Endothelial cell of umbilical vein (primary cell): ENCODE data around the gene PPP4C. TPM values are rescaled to one million over a fixed set of nuclear protein-coding genes. Genes with fewer than 3 reads are reported as not detected.

Experiments
- BruUV-seq: library from RNA; stranded (reverse); fragments of 400-500 nt; replicated peaks from 2 replicates; lab custom pipeline; 2021; lab: Mats Ljungman, UMichigan
- CTCF ChIA-PET: fragments of 300-600, 350-600 bp; sonication (Branson Sonifier 250); formaldehyde crosslinking; loops from one replicate; lab custom pipeline; 2021; ENCODE audit warnings: antibody characterized with exemption, inconsistent platforms; lab: Charles Lee
- POLR2A ChIA-PET: fragments of 300-600, 350-600 bp; sonication (Branson Sonifier 250); formaldehyde crosslinking; loops from one replicate; lab custom pipeline; 2021; ENCODE audit warnings: antibody characterized with exemption, inconsistent platforms; lab: Charles Lee
- DNase-seq: peaks from one replicate; pipeline ENCODE4 v3.0.0-alpha.2; 2011; ENCODE audit warnings: low read depth, low spot score
- FAIRE-seq: peaks from 2 replicates; lab custom pipeline; 2011; peaks lifted over from hg19 to GRCh38; lab: Jason Lieb, UNC
- H2AFZ ChIP-seq: 2 replicates; pipeline ENCODE4 v1.6.0; 2012; ENCODE audit warnings: low read depth, low read length, control low read depth, inconsistent platforms
- H3K27ac ChIP-seq: 2 replicates; pipeline ENCODE4 v1.5.1; 2011; ENCODE audit warnings: low read depth, mild to moderate bottlenecking, control low read depth, low read length, moderate library complexity; ENCODE audit not compliant: insufficient read depth
- H3K27me3 ChIP-seq, 2 experiments: 2 replicates each; pipeline versions ENCODE4 v1.6.0 to v1.6.1; 2011; ENCODE audit warnings: low read length in 2 of 2, mixed read lengths in 1 of 2; ENCODE audit not compliant: control insufficient read depth in 2 of 2, insufficient read depth in 2 of 2
- H3K36me3 ChIP-seq, 2 experiments: 2 replicates in 1 of 2; 3 replicates in 1 of 2; pipeline ENCODE4 v1.5.1; 2011; ENCODE audit warnings: low read length in 2 of 2, mild to moderate bottlenecking in 1 of 2, moderate library complexity in 1 of 2; ENCODE audit not compliant: control insufficient read depth in 2 of 2, insufficient read depth in 2 of 2; ENCODE audit errors: extremely low read depth in 1 of 2
- H3K4me1 ChIP-seq: 3 replicates; pipeline ENCODE4 v1.5.1; 2011; ENCODE audit warnings: mild to moderate bottlenecking, low read length; ENCODE audit not compliant: control insufficient read depth, insufficient read depth; ENCODE audit errors: extremely low read depth
- H3K4me2 ChIP-seq: 2 replicates; pipeline ENCODE4 v1.6.1; 2011; ENCODE audit warnings: low read length, control low read depth, mixed read lengths; ENCODE audit not compliant: insufficient read depth
- H3K4me3 ChIP-seq, 3 experiments: fragments of 200-600 bp in 1 of 3; sonication (generic), shearing (Covaris generic) in 1 of 3; replicated peaks in 1 of 3; 2 replicates each; pipeline ENCODE4 v1.5.1; 2011 to 2016; ENCODE audit warnings: control low read depth in 3 of 3, low read length in 3 of 3, mild to moderate bottlenecking in 2 of 3, inconsistent platforms in 1 of 3, low read depth in 1 of 3, moderate library complexity in 1 of 3; ENCODE audit not compliant: insufficient read depth in 1 of 3
- H3K79me2 ChIP-seq: 2 replicates; pipeline ENCODE4 v1.6.0; 2012; ENCODE audit warnings: low read length, inconsistent platforms; ENCODE audit not compliant: control insufficient read depth, insufficient read depth
- H3K9ac ChIP-seq: replicated peaks from 2 replicates; pipeline ENCODE3; 2011; ENCODE audit warnings: low read length, control low read depth; ENCODE audit not compliant: insufficient read depth; ENCODE audit errors: extremely low read depth
- H3K9me1 ChIP-seq: replicated peaks from 3 replicates; pipeline ENCODE4 v1.6.0; 2011; ENCODE audit warnings: mild to moderate bottlenecking, low read length; ENCODE audit not compliant: control insufficient read depth, insufficient read depth; ENCODE audit errors: extremely low read depth
- H3K9me3 ChIP-seq: replicated peaks from 2 replicates; pipeline ENCODE4 v1.5.1; 2012; ENCODE audit warnings: low read length, inconsistent platforms; ENCODE audit not compliant: control insufficient read depth, insufficient read depth
- H4K20me1 ChIP-seq: replicated peaks from 2 replicates; pipeline ENCODE3; 2011; ENCODE audit warnings: mild to moderate bottlenecking, low read length; ENCODE audit not compliant: control insufficient read depth, insufficient read depth; ENCODE audit errors: extremely low read depth
- EZH2 ChIP-seq: IDR thresholded peaks from 2 replicates; pipeline ENCODE4 v1.6.1; 2012; ENCODE audit warnings: borderline replicate concordance, low read depth, mild to moderate bottlenecking, moderate library complexity, low read length, inconsistent platforms; ENCODE audit not compliant: severe bottlenecking
- FOS ChIP-seq: IDR thresholded peaks from 2 replicates; pipeline ENCODE4 v1.6.1; 2011; ENCODE audit warnings: mild to moderate bottlenecking, low read length, moderate library complexity, borderline replicate concordance; ENCODE audit not compliant: insufficient read depth
- GATA2 ChIP-seq: IDR thresholded peaks from 2 replicates; pipeline ENCODE4 v1.7.0; 2011; ENCODE audit warnings: low read depth, mild to moderate bottlenecking, moderate library complexity, mixed read lengths, low read length; ENCODE audit not compliant: insufficient read length, insufficient read depth
- JUN ChIP-seq: IDR thresholded peaks from 2 replicates; pipeline ENCODE4 v1.6.1; 2011; ENCODE audit warnings: borderline replicate concordance, low read depth; ENCODE audit not compliant: insufficient read length, insufficient read depth
- MYC ChIP-seq: IDR thresholded peaks from one replicate; pipeline ENCODE4 v1.6.1; 2011; ENCODE audit warnings: mild to moderate bottlenecking, low read depth, low read length
- POLR2A ChIP-seq: IDR thresholded peaks from 2 replicates; pipeline ENCODE4 v1.6.1; 2012; ENCODE audit warnings: low read depth, mild to moderate bottlenecking, control low read depth, low read length
- POLR2AphosphoS5 ChIP-seq: IDR thresholded peaks from 2 replicates; pipeline ENCODE4 v1.6.1; 2012; ENCODE audit warnings: low read depth, mild to moderate bottlenecking, control low read depth, low read length, moderate library complexity; ENCODE audit not compliant: insufficient read depth
- dilution Hi-C: fragments of 300-500 bp; cut with MboI; formaldehyde crosslinking; loops from one replicate; pipeline ENCODE4 v1.15.0; 2019; ENCODE audit warnings: low sequenced_read_pairs; ENCODE audit not compliant: extremely low pct_ligation_motif_present
- intact Hi-C: fragments of 100-400 bp; cut with micrococcal nuclease; formaldehyde crosslinking; loops from one replicate; pipeline ENCODE4 v1.10.0; 2022
- polyA plus RNA-seq, 4 experiments: library from polyadenylated mRNA; depleted of rRNA in 3 of 4; stranded (reverse) in 3 of 4; unstranded in 1 of 4; fragments of >200 nt; gene quantifications; 2 replicates each; pipeline versions ENCODE4 v1.2.1 to v1.2.3, GENCODE V29; 2011 to 2012; ENCODE audit warnings: missing spikeins in 1 of 4
- total RNA-seq: library from RNA; stranded (reverse); gene quantifications from 2 replicates; pipeline ENCODE4 v1.2.3, GENCODE V29; 2021
- TF ChIP-seq, protein P1 (sequence below): IDR thresholded peaks from 2 replicates; pipeline ENCODE4 v1.6.1; 2011; ENCODE audit not compliant: insufficient read depth, insufficient read length
- TF ChIP-seq, protein P2 (sequence below), 2 donors: IDR thresholded peaks; 1 replicate in 1 of 2; 2 replicates in 1 of 2; pipeline ENCODE4 v1.5.1; 2011; ENCODE audit warnings: low read length in 2 of 2, mild to moderate bottlenecking in 2 of 2, moderate library complexity in 2 of 2, control low read depth in 1 of 2, inconsistent platforms in 1 of 2, low read depth in 1 of 2; ENCODE audit not compliant: insufficient read depth in 1 of 2; ENCODE audit errors: extremely low read depth in 1 of 2

The PPP4C gene
- total and polyA plus RNA-seq, 2 donors (not counting 3 experiments of a cell fraction or from before 2014, with no cell fraction given) = 167 to 327 TPM

DNA sequence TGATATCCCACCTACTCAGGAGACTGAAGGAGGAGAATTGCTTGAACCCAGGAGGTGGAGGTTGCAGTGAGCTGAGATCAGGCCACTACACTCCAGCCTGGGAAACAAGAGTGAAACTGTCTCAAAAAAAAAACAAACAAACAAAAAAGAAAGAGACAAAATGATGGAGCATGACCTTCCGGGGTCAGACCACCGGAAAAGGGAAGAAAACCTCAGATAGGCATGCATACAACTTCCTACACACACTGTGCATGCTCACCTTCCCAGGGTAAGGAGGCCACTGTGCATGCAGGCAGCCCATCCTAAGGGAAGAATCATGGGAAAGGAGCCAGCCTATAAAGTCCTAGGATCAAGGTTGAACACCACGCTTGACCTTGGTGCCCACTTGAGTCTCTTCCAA, 56.8 kb downstream of the PPP4C start:
- H3K4me3 ChIP-seq = no peak overlapping the region
- H3K4me2 ChIP-seq = no peak overlapping the region
- intact Hi-C loops (no loop called here), dilution Hi-C loops (no loop called here)
- no peaks in the 10 kb centered on the region for H3K9me1 ChIP-seq
- no peak overlapping the region for H3K9ac ChIP-seq
- H3K9me3 ChIP-seq = no peaks in the 10 kb centered on the region
- no peak overlapping the region for H3K27ac ChIP-seq
- H3K27me3 ChIP-seq = no peaks in the 10 kb centered on the region
- no peak overlapping the region for H2AFZ ChIP-seq
- no peaks in the 10 kb centered on the region for H4K20me1 ChIP-seq
- DNase-seq (no peak), FAIRE-seq (no peak)
- ChIA-PET CTCF (no interaction called here), POLR2A (no interaction called here)
- no peaks in the 10 kb centered on the region for H3K4me1 ChIP-seq
- no TSS peak for BruUV-seq
- no peak for TF ChIP-seq JUN
- TF ChIP-seq MYC = no peak
- TF ChIP-seq, protein P1, sequence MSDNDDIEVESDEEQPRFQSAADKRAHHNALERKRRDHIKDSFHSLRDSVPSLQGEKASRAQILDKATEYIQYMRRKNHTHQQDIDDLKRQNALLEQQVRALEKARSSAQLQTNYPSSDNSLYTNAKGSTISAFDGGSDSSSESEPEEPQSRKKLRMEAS = no peak
- TF ChIP-seq EZH2 = no peak
- TF ChIP-seq FOS = no peak
- TF ChIP-seq, protein P2, sequence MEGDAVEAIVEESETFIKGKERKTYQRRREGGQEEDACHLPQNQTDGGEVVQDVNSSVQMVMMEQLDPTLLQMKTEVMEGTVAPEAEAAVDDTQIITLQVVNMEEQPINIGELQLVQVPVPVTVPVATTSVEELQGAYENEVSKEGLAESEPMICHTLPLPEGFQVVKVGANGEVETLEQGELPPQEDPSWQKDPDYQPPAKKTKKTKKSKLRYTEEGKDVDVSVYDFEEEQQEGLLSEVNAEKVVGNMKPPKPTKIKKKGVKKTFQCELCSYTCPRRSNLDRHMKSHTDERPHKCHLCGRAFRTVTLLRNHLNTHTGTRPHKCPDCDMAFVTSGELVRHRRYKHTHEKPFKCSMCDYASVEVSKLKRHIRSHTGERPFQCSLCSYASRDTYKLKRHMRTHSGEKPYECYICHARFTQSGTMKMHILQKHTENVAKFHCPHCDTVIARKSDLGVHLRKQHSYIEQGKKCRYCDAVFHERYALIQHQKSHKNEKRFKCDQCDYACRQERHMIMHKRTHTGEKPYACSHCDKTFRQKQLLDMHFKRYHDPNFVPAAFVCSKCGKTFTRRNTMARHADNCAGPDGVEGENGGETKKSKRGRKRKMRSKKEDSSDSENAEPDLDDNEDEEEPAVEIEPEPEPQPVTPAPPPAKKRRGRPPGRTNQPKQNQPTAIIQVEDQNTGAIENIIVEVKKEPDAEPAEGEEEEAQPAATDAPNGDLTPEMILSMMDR (IDR thresholded peaks at IDR 0.05; ENCODE audit: extremely low read depth in 1 of 2, insufficient read depth in 1 of 2, low read depth in 1 of 2, low read length in 2 of 2) = no peak
- TF ChIP-seq GATA2 = no peak
- TF ChIP-seq POLR2A = no peak
- TF ChIP-seq POLR2AphosphoS5 = no peak
- H3K36me3 ChIP-seq = no peaks in the 10 kb centered on the region
- H3K79me2 ChIP-seq = no peaks in the 10 kb centered on the region

Other genes with a start within 250 kb of the PPP4C start
- 67.3 and 68.7 TPM in 2 replicates for gene CDIPT, start 212.8 kb upstream of the PPP4C start, total RNA-seq
- 161 and 179 TPM in 2 replicates for gene CDIPT, start 212.8 kb upstream of the PPP4C start, polyA plus RNA-seq
- gene SEZ6L2, start 176.4 kb upstream of the PPP4C start, total RNA-seq = 2.4 and 2.5 TPM in 2 replicates
- gene SEZ6L2, start 176.4 kb upstream of the PPP4C start, polyA plus RNA-seq = 4.5 and 5.6 TPM in 2 replicates
- gene ASPHD1, start 175.5 kb upstream of the PPP4C start, total RNA-seq = 0.88 and 1.2 TPM in 2 replicates
- 0.90 and 1.1 TPM in 2 replicates for gene ASPHD1, start 175.5 kb upstream of the PPP4C start, polyA plus RNA-seq
- 21.0 and 24.2 TPM in 2 replicates for gene KCTD13, start 149.8 kb upstream of the PPP4C start, total RNA-seq
- 22.6 and 25.0 TPM in 2 replicates for gene KCTD13, start 149.8 kb upstream of the PPP4C start, polyA plus RNA-seq
- 99.4 and 110 TPM in 2 replicates for gene TMEM219, start 113.9 kb upstream of the PPP4C start, total RNA-seq
- 182 and 201 TPM in 2 replicates for gene TMEM219, start 113.9 kb upstream of the PPP4C start, polyA plus RNA-seq
- gene TAOK2, start 102.1 kb upstream of the PPP4C start, total RNA-seq = 112 and 114 TPM in 2 replicates
- gene TAOK2, start 102.1 kb upstream of the PPP4C start, polyA plus RNA-seq = 52.8 and 57.5 TPM in 2 replicates
- gene HIRIP3, start 80.4 kb upstream of the PPP4C start, total RNA-seq = 8.6 and 8.7 TPM in 2 replicates
- 6.7 and 7.2 TPM in 2 replicates for gene HIRIP3, start 80.4 kb upstream of the PPP4C start, polyA plus RNA-seq
- gene INO80E, start 79.8 kb upstream of the PPP4C start, total RNA-seq = 76.4 and 84.1 TPM in 2 replicates
- gene INO80E, start 79.8 kb upstream of the PPP4C start, polyA plus RNA-seq = 41.7 and 42.7 TPM in 2 replicates
- gene DOC2A, start 65.0 kb upstream of the PPP4C start, total RNA-seq = 0.58 and 0.60 TPM in 2 replicates
- gene DOC2A, start 65.0 kb upstream of the PPP4C start, polyA plus RNA-seq = 0.63 and 1.1 TPM in 2 replicates
- not detected in 2 replicates for gene C16orf92, start 52.8 kb upstream of the PPP4C start, total RNA-seq
- not detected in 2 replicates for gene C16orf92, start 52.8 kb upstream of the PPP4C start, polyA plus RNA-seq
- 0.86 and 0.99 TPM in 2 replicates for gene TLCD3B, start 44.7 kb upstream of the PPP4C start, total RNA-seq
- gene TLCD3B, start 44.7 kb upstream of the PPP4C start, polyA plus RNA-seq = 0.37 and 0.59 TPM in 2 replicates
- gene ALDOA, start 10.2 kb upstream of the PPP4C start, total RNA-seq = 1,029 and 1,114 TPM in 2 replicates
- gene ALDOA, start 10.2 kb upstream of the PPP4C start, polyA plus RNA-seq = 871 and 972 TPM in 2 replicates
- 0.42 and 0.60 TPM in 2 replicates for gene TBX6, start 15.9 kb downstream of the PPP4C start, total RNA-seq
- gene TBX6, start 15.9 kb downstream of the PPP4C start, polyA plus RNA-seq = 0.30 and 0.40 TPM in 2 replicates
- gene YPEL3, start 20.2 kb downstream of the PPP4C start, total RNA-seq = 46.1 and 47.6 TPM in 2 replicates
- 78.0 and 89.7 TPM in 2 replicates for gene YPEL3, start 20.2 kb downstream of the PPP4C start, polyA plus RNA-seq
- 17.9 and 18.6 TPM in 2 replicates for gene GDPD3, start 37.5 kb downstream of the PPP4C start, total RNA-seq
- gene GDPD3, start 37.5 kb downstream of the PPP4C start, polyA plus RNA-seq = 7.8 and 8.0 TPM in 2 replicates
- 138 and 143 TPM in 2 replicates for gene MAPK3, start 47.2 kb downstream of the PPP4C start, total RNA-seq
- gene MAPK3, start 47.2 kb downstream of the PPP4C start, polyA plus RNA-seq = 294 and 337 TPM in 2 replicates
- gene CORO1A, start 107.6 kb downstream of the PPP4C start, total RNA-seq = 6.1 and 6.6 TPM in 2 replicates
- gene CORO1A, start 107.6 kb downstream of the PPP4C start, polyA plus RNA-seq = 4.7 and 6.4 TPM in 2 replicates
- 161 and 173 TPM in 2 replicates for gene BOLA2B, start 117.7 kb downstream of the PPP4C start, total RNA-seq
- gene BOLA2B, start 117.7 kb downstream of the PPP4C start, polyA plus RNA-seq = 310 and 354 TPM in 2 replicates
- gene SLX1A, start 117.9 kb downstream of the PPP4C start, total RNA-seq = 30.9 and 77.9 TPM in 2 replicates
- 28.9 and 29.8 TPM in 2 replicates for gene SLX1A, start 117.9 kb downstream of the PPP4C start, polyA plus RNA-seq
- gene SULT1A3, start 123.3 kb downstream of the PPP4C start, total RNA-seq = 12.2 and 18.1 TPM in 2 replicates
- 4.8 and 5.1 TPM in 2 replicates for gene SULT1A3, start 123.3 kb downstream of the PPP4C start, polyA plus RNA-seq
- gene NPIPB13, start 172.5 kb downstream of the PPP4C start, total RNA-seq = 19.3 and 23.5 TPM in 2 replicates
- gene NPIPB13, start 172.5 kb downstream of the PPP4C start, polyA plus RNA-seq = 4.4 and 7.8 TPM in 2 replicates